IMR-90 (cell line): Measurements from ENCODE around the gene KIF1B.

ENCODE experiments used
- BHLHE40 ChIP-seq: fragments of 150-350 bp; IDR thresholded peaks from 2 replicates; pipeline ENCODE4 v1.6.1; 2016; ENCODE audit warnings: mild to moderate bottlenecking, low read depth, low read length
- CHD1 ChIP-seq: IDR thresholded peaks from 2 replicates; pipeline ENCODE4 v1.6.1; 2012; ENCODE audit warnings: low read depth, low read length, improper control_type of control experiment
- MAFK ChIP-seq: IDR thresholded peaks from 2 replicates; pipeline ENCODE4 v1.6.1; 2012; ENCODE audit warnings: low read depth, low read length, improper control_type of control experiment
- POLR2A ChIP-seq: IDR thresholded peaks from 2 replicates; pipeline ENCODE4 v1.6.1; 2012; ENCODE audit warnings: mild to moderate bottlenecking, low read depth, low read length
- RAD21 ChIP-seq: IDR thresholded peaks from 2 replicates; pipeline ENCODE4 v1.6.1; 2012; ENCODE audit warnings: low read length, improper control_type of control experiment
- RCOR1 ChIP-seq: IDR thresholded peaks from 2 replicates; pipeline ENCODE4 v1.6.1; 2012; ENCODE audit warnings: mild to moderate bottlenecking, low read length, improper control_type of control experiment; ENCODE audit not compliant: insufficient replicate concordance
- SMC3 ChIP-seq: fragments of 150-350 bp; IDR thresholded peaks from 2 replicates; pipeline ENCODE4 v1.6.1; 2016; ENCODE audit warnings: low read depth, mild to moderate bottlenecking, antibody characterized with exemption, low read length, moderate library complexity
- TF ChIP-seq, protein P1 (sequence below): conservative IDR thresholded peaks from 2 replicates; pipeline ENCODE4 v1.5.1; 2012; ENCODE audit warnings: mild to moderate bottlenecking, low read depth, low read length, improper control_type of control experiment
- TF ChIP-seq, protein P2 (sequence below): fragments of 150-350 bp; IDR thresholded peaks from 2 replicates; pipeline ENCODE4 v1.6.1; 2017; ENCODE audit warnings: mild to moderate bottlenecking, antibody characterized with exemption, low read length, low read depth

DNA sequence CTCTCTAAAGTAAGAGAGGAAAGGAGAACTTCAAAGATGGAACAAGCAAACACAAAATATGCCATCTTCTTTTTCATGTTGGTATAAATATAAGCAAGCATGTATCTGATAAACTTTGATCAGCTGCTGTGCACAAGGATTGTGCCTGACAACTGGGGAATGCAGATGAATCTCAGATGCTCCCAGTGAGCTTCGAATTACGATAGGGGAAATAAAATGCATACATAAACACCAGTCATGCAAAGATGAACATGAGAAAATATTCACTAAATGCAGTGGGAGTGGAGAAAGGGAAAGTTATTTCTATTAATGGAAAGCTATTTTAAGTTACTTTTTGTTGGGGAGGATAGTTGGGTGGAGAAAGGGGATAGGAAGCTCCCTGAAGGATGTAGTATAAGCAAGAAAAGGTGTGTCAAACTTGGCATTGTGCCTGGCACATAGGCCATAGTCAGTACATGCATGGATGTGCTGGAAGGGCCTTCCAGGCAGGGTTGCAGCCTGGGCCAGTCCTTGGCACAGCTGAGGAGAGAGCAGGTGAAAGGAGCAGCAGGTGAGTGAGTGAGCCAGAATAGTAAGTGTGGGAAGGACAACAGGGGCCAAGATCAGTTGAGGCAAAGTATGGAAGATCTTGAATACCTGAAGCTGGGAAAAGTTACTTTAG lies 130.7 kb downstream of the KIF1B start:
- TF ChIP-seq, protein P1, sequence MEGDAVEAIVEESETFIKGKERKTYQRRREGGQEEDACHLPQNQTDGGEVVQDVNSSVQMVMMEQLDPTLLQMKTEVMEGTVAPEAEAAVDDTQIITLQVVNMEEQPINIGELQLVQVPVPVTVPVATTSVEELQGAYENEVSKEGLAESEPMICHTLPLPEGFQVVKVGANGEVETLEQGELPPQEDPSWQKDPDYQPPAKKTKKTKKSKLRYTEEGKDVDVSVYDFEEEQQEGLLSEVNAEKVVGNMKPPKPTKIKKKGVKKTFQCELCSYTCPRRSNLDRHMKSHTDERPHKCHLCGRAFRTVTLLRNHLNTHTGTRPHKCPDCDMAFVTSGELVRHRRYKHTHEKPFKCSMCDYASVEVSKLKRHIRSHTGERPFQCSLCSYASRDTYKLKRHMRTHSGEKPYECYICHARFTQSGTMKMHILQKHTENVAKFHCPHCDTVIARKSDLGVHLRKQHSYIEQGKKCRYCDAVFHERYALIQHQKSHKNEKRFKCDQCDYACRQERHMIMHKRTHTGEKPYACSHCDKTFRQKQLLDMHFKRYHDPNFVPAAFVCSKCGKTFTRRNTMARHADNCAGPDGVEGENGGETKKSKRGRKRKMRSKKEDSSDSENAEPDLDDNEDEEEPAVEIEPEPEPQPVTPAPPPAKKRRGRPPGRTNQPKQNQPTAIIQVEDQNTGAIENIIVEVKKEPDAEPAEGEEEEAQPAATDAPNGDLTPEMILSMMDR = no peak
- no peak for TF ChIP-seq SMC3
- TF ChIP-seq POLR2A = no peak
- TF ChIP-seq BHLHE40 = no peak
- TF ChIP-seq CHD1 = no peak
- TF ChIP-seq RAD21 = no peak
- no peak for TF ChIP-seq RCOR1
- TF ChIP-seq, protein P2, sequence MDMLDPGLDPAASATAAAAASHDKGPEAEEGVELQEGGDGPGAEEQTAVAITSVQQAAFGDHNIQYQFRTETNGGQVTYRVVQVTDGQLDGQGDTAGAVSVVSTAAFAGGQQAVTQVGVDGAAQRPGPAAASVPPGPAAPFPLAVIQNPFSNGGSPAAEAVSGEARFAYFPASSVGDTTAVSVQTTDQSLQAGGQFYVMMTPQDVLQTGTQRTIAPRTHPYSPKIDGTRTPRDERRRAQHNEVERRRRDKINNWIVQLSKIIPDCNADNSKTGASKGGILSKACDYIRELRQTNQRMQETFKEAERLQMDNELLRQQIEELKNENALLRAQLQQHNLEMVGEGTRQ = no peak
- no peak for TF ChIP-seq MAFK
